K562 (cell line): ENCODE data around the gene TGFBR2. TPM values are rescaled to one million over a fixed set of nuclear protein-coding genes. Genes with fewer than 3 reads are reported as not detected.

Experiments used
- ATAC-seq: fragments of 200-7000 bp; cut with Tn5 transposase; 3 replicates; pipeline ENCODE4 v1.9.1; 2020; ENCODE audit warnings: moderate library complexity
- BruUV-seq: library from RNA; stranded (reverse); fragments of 400-500 nt; replicated peaks from 2 replicates; lab custom pipeline; 2021; lab: Mats Ljungman, UMichigan
- CTCF ChIA-PET: fragments of 300-600 bp; formaldehyde crosslinking; extraction: SDS; loops from one replicate; lab custom pipeline; 2021; ENCODE audit warnings: low intra/inter-chr PET ratio; lab: Yijun Ruan, JAX
- POLR2A ChIA-PET: fragments of 300-600, 350-650 bp; sonication (Branson Sonifier 250); formaldehyde crosslinking; extraction: SDS; loops from one replicate; lab custom pipeline; 2021; ENCODE audit warnings: antibody characterized with exemption, inconsistent platforms; lab: Yijun Ruan, JAX
- DNase-seq, 4 experiments: peaks; one replicate each; pipeline versions ENCODE4 v3.0.0 to v3.0.0-alpha.2; 2011 to 2018; ENCODE audit warnings: low spot score in 3 of 4, mixed read lengths in 3 of 4; ENCODE audit errors: extremely low read depth in 1 of 4
- FAIRE-seq: peaks from 2 replicates; lab custom pipeline; 2011; peaks lifted over from hg19 to GRCh38; lab: Jason Lieb, UNC
- H2AFZ ChIP-seq: 2 replicates; pipeline ENCODE4 v1.6.0; 2011; ENCODE audit warnings: low read depth, low read length, control low read depth, inconsistent platforms
- H3K27ac ChIP-seq: fragments of 200-600 bp; 3 replicates; pipeline ENCODE4 v1.8.0; 2011; ENCODE audit warnings: low read depth, mild to moderate bottlenecking, control low read depth, inconsistent platforms, low read length, moderate library complexity, mixed read lengths; ENCODE audit errors: extremely low read depth
- H3K27me3 ChIP-seq, 2 experiments: fragments of 300-600 bp in 1 of 2; 2 replicates in 1 of 2; 3 replicates in 1 of 2; pipeline versions ENCODE4 v1.6.0 to v1.8.0; 2011; ENCODE audit warnings: inconsistent platforms in 2 of 2, low read length in 2 of 2, mild to moderate bottlenecking in 1 of 2, mixed read lengths in 1 of 2, moderate library complexity in 1 of 2; ENCODE audit not compliant: control insufficient read depth in 2 of 2, insufficient read depth in 2 of 2
- H3K36me3 ChIP-seq: fragments of 300-600 bp; 3 replicates; pipeline ENCODE4 v1.8.0; 2011; ENCODE audit warnings: mild to moderate bottlenecking, low read length, inconsistent platforms; ENCODE audit not compliant: control insufficient read depth, insufficient read depth
- H3K4me1 ChIP-seq, 2 experiments: fragments of 200-600 bp in 1 of 2; replicated peaks in 1 of 2; 2 replicates in 1 of 2; 3 replicates in 1 of 2; pipeline versions ENCODE4 v1.5.1 to v1.8.0; 2011; ENCODE audit warnings: inconsistent platforms in 2 of 2, low read length in 2 of 2, mild to moderate bottlenecking in 1 of 2, mixed read lengths in 1 of 2, moderate library complexity in 1 of 2; ENCODE audit not compliant: control insufficient read depth in 2 of 2, insufficient read depth in 2 of 2
- H3K4me2 ChIP-seq: 2 replicates; pipeline ENCODE4 v1.6.1; 2011; ENCODE audit warnings: low read length, control low read depth, inconsistent platforms, mixed read lengths; ENCODE audit not compliant: insufficient read depth
- H3K4me3 ChIP-seq: fragments of 200-600 bp; sonication (generic), shearing (Covaris generic); 2 replicates; pipeline ENCODE4 v1.5.1; 2016; ENCODE audit warnings: control low read depth, inconsistent platforms
- H3K79me2 ChIP-seq: fragments of 200-600 bp; 3 replicates; pipeline ENCODE4 v1.8.0; 2011; ENCODE audit warnings: low read length, inconsistent platforms; ENCODE audit not compliant: control insufficient read depth, insufficient read depth
- H3K9ac ChIP-seq, 2 experiments: 2 replicates each; pipeline versions ENCODE4 v1.6.0 to v1.6.1; 2011; ENCODE audit warnings: low read depth in 2 of 2, low read length in 2 of 2, control low read depth in 1 of 2, inconsistent platforms in 1 of 2, mild to moderate bottlenecking in 1 of 2, mixed read lengths in 1 of 2; ENCODE audit not compliant: insufficient read depth in 1 of 2
- H3K9me1 ChIP-seq: one replicate; pipeline ENCODE4 v1.6.0; 2011; ENCODE audit warnings: inconsistent platforms, mild to moderate bottlenecking, low read length, moderate library complexity; ENCODE audit not compliant: control insufficient read depth, insufficient read depth
- H3K9me3 ChIP-seq: replicated peaks from 2 replicates; pipeline ENCODE4 v1.5.1; 2011; ENCODE audit warnings: low read depth, low read length, inconsistent platforms; ENCODE audit not compliant: control insufficient read depth, insufficient read depth
- H4K20me1 ChIP-seq: replicated peaks from 2 replicates; pipeline ENCODE4 v1.6.1; 2011; ENCODE audit warnings: low read length, inconsistent platforms, mixed read lengths; ENCODE audit not compliant: control insufficient read depth, insufficient read depth
- GABPB2 ChIP-seq: fragments of 250-450 bp; sonication (Bioruptor Pico); conservative IDR thresholded peaks from 2 replicates; pipeline ENCODE4 v1.5.1; 2021; ENCODE audit warnings: mild to moderate bottlenecking
- MCM3 ChIP-seq: fragments of 450-650 bp; IDR thresholded peaks from 2 replicates; pipeline ENCODE4 v1.6.1; 2016
- PTTG1 ChIP-seq: fragments of 450-650 bp; IDR thresholded peaks from 2 replicates; pipeline ENCODE4 v1.6.1; 2016; ENCODE audit warnings: low read depth, mild to moderate bottlenecking, missing genetic modification characterization, missing compliant biosample characterization
- RB1 ChIP-seq: fragments of 450-650 bp; IDR thresholded peaks from 2 replicates; pipeline ENCODE4 v1.6.1; 2017; ENCODE audit warnings: low read depth, mild to moderate bottlenecking
- RUNX1 ChIP-seq: sonication (generic); IDR thresholded peaks from 2 replicates; pipeline ENCODE4 v1.6.1; 2016; ENCODE audit warnings: antibody characterized with exemption, low read depth
- ZNF212 ChIP-seq: fragments of 450-650 bp; formaldehyde crosslinking; IDR thresholded peaks from 2 replicates; pipeline ENCODE4 v1.4.0; 2020; ENCODE audit warnings: mild to moderate bottlenecking
- ZNF785 ChIP-seq: fragments of 250-450 bp; sonication (Bioruptor Pico); IDR thresholded peaks from 2 replicates; pipeline ENCODE4 v1.4.0; 2020; ENCODE audit warnings: mild to moderate bottlenecking
- WGBS: fragments of 100-300 bp; shearing (Covaris generic); methylation state at CpG from one replicate; pipeline ENCODE4 v1.1.6; 2016; ENCODE audit warnings: low coverage, mixed read lengths; ENCODE audit not compliant: insufficient coverage; ENCODE audit errors: missing lambda C conversion rate; 5-methylcytosine and 5-hydroxymethylcytosine counted together
- in situ Hi-C: fragments of 300-500 bp; cut with MboI; formaldehyde crosslinking; loops from 4 replicates; pipeline ENCODE4 v1.15.0; 2018; ENCODE audit warnings: inconsistent platforms, mixed read lengths
- intact Hi-C: fragments of 100-400 bp; cut with micrococcal nuclease; formaldehyde crosslinking; loops from 2 replicates; pipeline ENCODE4 v1.14.2; 2022
- polyA plus RNA-seq, 8 experiments: library from polyadenylated mRNA; depleted of rRNA in 4 of 8; stranded (reverse) in 5 of 8; unstranded in 3 of 8; fragments of >200 nt; fragmentation: Nextera tagmentation in 2 of 8; fragmentation: Illumina TruSeq in 1 of 8; extraction: Ambion mirVana in 2 of 8; extraction: Trizol in 1 of 8; gene quantifications; 2 replicates each; pipeline versions ENCODE4 v1.2.1 to v1.2.3, GENCODE V29; 2011 to 2014; ENCODE audit warnings: inconsistent platforms in 1 of 8, missing spikeins in 1 of 8
- total RNA-seq, 7 experiments: library from RNA; depleted of rRNA in 6 of 7; stranded (reverse); fragments of >200 nt in 6 of 7; fragmentation: Illumina TruSeq in 2 of 7; extraction: Trizol in 2 of 7; gene quantifications; 2 replicates each; pipeline versions ENCODE4 v1.2.1 to v1.2.3, GENCODE V29; 2011 to 2021; ENCODE audit warnings: low replicate concordance in 1 of 7

Gene TGFBR2
- total and polyA plus RNA-seq, 9 of the 15 experiments (the other 6 are each of a cell fraction or from before 2014, with no cell fraction given) = 0.11 to 0.84 (median 0.24) TPM

DNA sequence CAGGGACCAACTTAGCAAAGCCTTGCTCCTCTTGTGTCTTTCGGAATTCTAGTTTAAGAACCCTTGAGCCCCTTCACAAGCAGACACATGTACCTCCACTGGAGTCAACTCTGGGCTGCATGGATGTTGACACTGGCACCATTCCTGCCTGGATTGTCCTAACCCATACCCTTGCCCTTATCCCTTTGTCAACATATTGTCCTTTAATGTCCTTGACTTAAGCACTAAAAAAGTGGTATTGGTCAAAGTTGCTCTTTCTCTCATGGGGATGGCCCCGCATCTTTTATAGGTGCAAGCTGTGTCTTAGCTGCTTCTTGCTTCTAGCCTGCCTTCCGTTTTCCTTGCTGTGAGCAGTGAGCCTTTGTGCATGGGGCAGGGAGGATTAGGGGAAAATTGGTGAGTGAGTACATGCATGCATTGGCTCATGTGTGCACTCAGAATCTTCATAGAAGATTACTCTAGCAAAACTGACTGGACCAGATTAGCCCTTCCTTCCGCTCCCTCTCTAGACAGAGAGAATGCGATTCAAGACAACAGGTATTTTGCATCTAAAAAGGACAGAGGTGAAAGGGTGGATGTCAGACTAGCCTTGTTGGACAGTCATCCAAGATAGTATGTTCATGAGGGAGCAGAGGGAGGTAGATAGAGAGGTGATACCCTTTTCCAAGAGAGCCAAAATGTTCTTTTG is 42.4 kb downstream of the TGFBR2 start:
- in situ Hi-C loops (no loop called here), intact Hi-C loops (no loop called here)
- Histone ChIP-seq H3K79me2 (no peaks in the 10 kb centered on the region), H3K27ac (no peak overlapping the region), H3K4me1 (no peaks in the 10 kb centered on the region), H3K9me3 (no peaks in the 10 kb centered on the region; the same call in 1 of the 2 replicates), H4K20me1 (no peaks in the 10 kb centered on the region), H3K36me3 (no peaks in the 10 kb centered on the region), H3K4me2 (no peak overlapping the region), H3K4me3 (no peak overlapping the region), H3K27me3 (no peaks in the 10 kb centered on the region), H3K9me1 (no peaks in the 10 kb centered on the region), H2AFZ (no peak overlapping the region), H3K9ac (no peak overlapping the region)
- ChIA-PET CTCF (no interaction called here), POLR2A (no interaction called here)
- ATAC-seq = no peak
- BruUV-seq = no TSS peak
- 0% methylated on average over 5 of the region's 5 CpGs for WGBS
- FAIRE-seq = no peak
- no peak for TF ChIP-seq ZNF212 (CRISPR knock-in tag)
- TF ChIP-seq RUNX1 = no peak
- no peak for TF ChIP-seq PTTG1
- TF ChIP-seq MCM3 = no peak
- TF ChIP-seq RB1 = no peak
- no peak for TF ChIP-seq ZNF785 (CRISPR knock-in tag)
- no peak for TF ChIP-seq GABPB2 (CRISPR knock-in tag)
- DNase-seq = no peak
